SHP77 treated with DMSO at 0.1 percent for 48 hours (cell line): ENCODE data around the gene SMIM24.
A peak's percentile ranks its signal among the peaks of the same experiment; 100 is the strongest.
"Not testable (repeated sequence)": the region's sequence is repeated elsewhere in the genome, so short reads cannot be mapped to it uniquely, and the experiment has no call there.

Experiments used
- DNase-seq: peaks from one replicate; lab custom pipeline; 2025; lab: John Stamatoyannopoulos, UW

Gene SMIM24

GRCh38 chr19:3480383-3481091 lies at the start of gene SMIM24:
Gene SMIM24, minus strand, starts transcription at chr19:3480525. Its CDS starts 62 bp downstream, at chr19:3480463.
- no peak for DNase-seq

GRCh38 chr19:3529299-3529698 lies 49.0 kb upstream of the SMIM24 start:
- DNase-seq: not testable (repeated sequence)

DNA sequence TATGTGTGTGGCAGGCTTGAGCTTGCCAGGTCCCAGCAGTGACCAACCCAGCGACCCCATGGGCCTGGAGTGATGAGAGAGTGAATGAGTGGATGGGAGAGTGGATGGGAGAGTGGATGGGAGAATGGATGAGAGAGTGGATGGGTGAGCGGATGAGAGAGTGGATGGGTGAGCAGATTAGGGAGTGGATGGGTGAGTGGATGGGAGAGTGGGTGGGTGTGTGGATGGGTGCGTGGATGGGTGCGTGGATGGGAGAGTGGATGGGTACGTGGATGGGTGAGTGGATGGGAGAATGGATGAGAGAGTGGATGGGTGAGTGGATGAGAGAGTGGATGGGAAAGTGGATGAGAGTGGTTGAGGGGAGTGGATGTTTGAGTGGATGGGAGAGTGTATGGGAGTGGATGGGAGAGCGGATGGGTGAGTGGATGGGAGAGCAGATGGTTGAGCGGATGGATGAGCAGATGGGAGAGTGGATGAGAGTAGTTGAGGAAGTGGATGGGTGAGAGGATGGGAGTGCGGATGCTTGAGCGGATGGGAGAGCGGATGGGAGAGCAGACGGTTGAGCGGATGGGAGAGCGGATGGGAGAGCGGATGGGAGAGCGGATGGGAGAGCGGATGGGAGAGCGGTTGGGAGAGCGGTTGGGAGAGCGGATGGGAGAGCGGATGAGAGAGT lies 48.4 kb upstream of the SMIM24 start:
- no peak for DNase-seq

DNA sequence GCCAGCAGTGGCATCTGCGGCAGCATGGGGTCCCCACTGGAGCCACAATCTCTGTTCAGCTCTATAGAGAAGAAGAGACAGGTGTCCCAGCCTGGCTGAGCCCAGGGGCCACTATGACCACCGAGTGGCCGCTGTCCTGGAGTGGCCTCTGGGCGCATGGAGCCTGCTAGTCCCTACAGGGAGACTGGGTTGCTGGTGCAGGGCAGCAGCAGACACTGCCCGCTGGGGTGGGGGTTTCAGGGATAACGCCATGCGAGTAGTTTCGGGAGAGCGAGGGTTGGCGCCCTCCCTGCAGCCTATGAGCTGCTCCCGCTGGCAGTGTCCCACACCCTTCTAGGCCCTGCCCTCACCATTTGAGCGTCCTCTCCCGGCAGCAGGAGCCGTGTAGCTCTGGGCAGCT lies 47.8 kb upstream of the SMIM24 start:
- no peak for DNase-seq

- DNase-seq: no peak
Observed at GRCh38 chr19:3527238-3527910, 47.0 kb upstream of the SMIM24 start.

DNA sequence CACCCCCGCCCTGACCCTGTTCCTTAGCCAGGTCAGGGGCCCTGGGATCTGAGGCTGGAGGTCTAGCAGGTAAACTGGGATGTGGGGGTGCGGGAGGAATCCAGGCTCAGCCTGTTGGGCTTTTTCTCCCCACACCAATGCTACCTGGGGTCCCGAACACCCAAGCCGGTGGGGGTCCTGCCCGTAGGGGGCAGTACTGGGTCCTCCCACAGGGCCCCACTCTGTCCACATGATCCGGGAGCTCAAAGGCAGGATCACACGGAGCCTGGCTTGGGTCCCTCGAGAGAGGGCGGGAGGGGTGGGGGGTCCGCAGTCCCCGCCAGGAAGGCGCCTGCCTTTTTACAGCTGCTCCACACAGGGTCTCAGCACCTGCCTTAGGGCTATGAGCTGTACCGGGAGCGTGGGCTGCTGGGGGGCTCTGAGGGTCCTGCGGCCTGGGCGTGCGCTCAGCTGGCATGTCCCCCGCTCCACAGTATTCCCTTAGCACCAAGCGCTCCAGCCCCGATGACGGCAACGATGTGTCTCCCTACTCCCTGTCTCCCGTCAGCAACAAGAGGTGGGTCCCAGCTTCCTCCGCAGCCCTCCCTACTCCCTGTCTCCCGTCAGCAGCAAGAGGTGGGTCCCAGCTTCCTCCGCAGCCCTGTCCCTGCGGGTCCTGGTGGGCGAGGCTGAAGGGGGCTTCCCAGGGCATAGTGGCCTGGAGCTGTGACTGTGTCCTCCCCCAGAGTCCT lies 46.3 kb upstream of the SMIM24 start:
- no peak for DNase-seq

DNA sequence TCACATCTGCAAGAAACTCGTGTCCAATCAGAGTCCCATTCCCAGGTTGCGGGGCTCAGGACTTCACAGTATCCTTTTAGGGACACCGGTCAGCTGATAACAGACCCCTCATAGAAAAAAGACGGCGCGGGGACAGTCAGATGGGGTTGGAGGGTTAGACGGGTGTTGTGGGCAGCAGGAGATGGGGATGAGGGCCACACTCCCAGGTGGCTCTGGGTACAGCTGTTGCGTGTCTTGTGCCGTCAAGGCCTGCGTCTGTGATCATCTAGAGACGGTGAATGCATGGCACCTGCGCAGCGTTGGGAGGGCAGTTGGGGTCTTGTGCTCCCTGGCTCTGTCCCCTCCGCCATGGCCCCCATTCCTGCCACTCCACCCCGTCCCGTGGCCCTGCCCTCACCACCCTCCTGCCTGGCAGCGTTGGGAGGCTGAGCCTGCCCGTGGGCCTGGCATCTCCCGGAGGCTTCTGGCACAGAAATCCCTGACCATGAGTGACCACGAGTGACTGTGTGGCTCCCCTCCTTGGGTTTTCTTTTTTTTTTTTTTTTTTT lies 44.7 kb upstream of the SMIM24 start:
- no peak for DNase-seq

DNA sequence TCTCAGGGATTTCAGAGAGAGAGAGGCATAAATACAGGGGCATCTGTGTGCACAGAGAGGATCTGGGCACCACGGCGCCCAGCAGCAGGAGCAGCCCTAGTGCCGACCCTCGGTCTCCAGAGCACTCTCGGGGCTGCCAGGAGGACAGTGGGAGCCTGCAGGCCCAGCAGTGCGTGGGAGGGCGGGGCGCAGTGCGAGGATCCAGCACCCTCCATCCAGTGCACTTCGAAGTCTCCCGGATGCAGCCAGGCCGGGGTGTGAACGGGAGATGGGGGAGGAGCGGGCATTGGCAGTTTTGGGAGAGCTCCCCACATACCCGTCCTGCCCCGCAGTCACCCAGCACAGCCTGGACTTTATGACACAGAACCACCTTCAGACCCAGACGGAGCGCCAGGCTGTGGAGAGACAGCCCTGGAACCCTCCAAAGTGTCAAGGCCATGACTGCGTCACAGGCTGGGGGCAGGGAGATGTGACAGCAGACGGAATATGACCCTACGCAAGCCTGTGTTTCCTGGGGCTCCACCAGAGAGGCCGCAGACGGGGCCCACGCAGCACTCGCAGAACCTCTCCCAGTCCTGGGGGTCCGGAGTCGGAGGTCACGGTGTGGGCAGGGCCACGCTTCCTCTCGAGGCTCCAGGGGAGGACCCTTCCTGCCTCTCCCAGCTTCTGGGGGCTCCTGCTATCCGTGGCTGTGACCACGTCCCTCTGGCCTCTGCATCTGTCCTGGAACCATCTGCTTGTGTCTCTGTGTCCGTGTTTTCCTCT lies 43.9 kb upstream of the SMIM24 start:
- no peak for DNase-seq

DNA sequence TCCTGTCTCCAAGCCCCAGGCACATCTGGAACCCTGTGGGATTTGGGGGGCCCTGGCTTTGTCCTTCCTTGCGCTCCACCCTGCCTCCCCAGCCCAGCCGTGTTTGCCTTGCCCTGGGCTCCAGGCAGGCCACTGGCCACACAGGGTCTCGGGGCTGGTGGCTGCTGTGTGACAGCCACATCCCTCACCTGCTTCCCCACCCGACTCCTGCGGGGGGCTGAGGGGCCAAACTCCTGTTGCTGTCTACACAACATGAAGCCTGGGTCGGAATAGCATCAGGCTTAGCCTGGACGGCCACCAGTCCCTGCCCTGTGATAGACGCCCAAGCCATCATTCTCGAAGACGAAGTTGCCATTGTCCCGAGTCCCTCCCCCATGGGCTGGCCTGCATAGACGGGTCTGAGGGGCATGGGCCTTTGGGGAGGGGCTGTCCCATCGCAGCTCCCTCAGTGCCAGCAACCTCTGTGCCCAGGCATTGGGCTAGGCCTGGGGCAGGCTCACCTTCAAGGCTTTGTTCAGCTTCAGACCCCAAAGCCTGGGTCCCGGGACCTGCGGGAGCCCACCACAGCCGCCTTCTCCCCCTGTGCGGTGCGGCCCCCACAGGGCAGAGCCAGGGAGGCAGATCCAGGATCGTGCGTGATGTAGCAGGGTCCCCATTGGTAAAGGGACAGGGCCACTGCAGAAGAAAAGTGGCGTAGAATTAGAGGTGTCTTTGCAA lies 43.2 kb upstream of the SMIM24 start:
- DNase-seq: no peak

DNA sequence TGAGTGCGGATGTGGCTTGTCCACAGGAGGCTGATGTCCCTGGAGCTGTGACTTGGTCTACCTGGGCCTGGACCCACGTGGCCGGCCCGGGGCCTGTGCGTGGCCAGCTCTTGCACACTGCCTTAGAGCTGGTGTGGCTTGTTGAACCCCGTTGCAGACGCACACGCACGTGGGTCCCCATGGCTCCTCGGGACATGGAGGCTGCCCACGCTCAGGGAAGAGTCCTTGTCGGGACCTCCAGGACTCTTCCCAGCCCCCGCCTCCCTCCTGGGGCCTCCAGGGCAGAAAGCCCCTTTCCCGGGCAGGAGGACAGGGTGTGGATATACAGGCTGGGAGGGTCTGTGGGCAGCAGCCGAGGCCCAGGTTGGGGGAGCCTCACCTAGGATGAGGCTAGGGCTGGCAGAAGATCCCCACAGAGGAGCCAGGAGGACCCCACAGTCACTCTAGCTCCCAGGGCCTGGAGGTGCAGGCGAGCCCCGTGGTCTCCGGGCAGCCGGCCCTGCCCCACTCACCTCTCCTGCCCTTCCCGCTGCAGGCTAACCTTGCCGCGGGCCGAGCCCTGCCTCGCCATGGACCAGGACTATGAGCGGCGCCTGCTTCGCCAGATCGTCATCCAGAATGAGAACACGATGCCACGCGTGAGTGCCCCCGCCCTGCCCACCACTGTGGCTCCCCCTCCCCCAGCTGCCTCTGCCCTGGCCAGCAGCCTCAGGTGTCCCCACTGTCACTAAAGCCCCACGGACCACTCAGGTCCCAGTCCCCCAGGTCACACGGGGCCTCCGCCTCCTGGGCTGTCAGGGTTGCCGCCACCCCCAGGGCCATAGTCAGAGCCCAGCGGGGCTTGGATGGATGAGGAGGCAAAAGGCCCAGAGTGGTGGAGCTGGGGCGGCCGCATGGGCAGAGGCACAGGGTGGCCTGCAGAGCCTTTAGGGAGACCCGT lies 42.4 kb upstream of the SMIM24 start:
- DNase-seq: no peak

GRCh38 chr19:3521104-3521445 lies 40.8 kb upstream of the SMIM24 start:
- DNase-seq: no peak

GRCh38 chr19:3520166-3521103 lies 40.1 kb upstream of the SMIM24 start:
- DNase-seq: no peak

- DNase-seq: no peak
Observed at GRCh38 chr19:3519126-3519525, 38.8 kb upstream of the SMIM24 start.

- DNase-seq: no peak
Observed at GRCh38 chr19:3518659-3519058, 38.3 kb upstream of the SMIM24 start.

GRCh38 chr19:3518255-3518654 lies 37.9 kb upstream of the SMIM24 start:
- no peak for DNase-seq

DNA sequence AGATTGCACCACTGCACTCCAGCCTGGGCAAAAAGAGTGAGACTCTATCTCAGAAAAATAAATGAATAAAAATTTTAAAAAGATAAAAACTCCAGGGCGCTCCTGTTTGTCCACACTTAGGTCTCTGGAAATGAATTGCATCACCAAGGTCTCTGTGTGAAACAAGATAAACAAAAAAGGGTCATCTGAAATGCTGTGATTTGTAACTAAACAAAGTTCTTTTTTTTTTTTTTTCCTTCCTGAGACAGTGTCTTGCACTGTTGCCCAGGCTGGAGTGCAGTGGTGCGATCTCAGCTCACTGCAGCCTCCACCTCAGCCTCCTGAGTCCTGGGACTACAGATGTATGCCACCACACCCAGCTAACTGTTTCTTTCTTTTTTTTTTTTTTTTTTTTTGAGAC lies 37.3 kb upstream of the SMIM24 start:
- DNase-seq: no peak

- peak; percentile 90 for DNase-seq
Observed at GRCh38 chr19:3516675-3517207, 36.4 kb upstream of the SMIM24 start.

- no peak for DNase-seq
Observed at GRCh38 chr19:3515891-3516422, 35.6 kb upstream of the SMIM24 start.
